ENCODE results near the gene KRT34. TPM values are rescaled to one million over a fixed set of nuclear protein-coding genes. Genes with fewer than 3 reads are reported as not detected.

KRT34 gene
- polyA plus RNA-seq, 1 donor from 2014 or later, result not detected

DNA sequence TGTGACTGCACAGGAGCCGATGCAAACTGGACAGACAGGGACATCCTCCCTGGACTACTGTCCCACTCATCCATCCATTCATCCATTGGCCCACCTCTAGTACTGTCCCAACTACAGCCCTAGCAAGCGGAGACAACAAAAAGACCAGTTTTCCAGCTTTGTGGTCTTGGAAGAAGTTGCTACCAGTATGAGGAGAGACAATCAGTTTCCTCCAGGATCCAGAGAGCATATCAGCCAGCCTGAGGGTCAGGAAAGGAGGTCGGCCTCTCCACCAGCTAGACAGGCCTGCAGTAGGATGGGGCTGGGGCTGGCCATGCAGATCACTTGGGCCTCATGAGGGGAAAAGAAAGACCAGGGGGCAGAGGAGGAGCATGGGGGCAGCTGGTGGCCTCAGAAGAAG is 48.3 kb downstream of the KRT34 start:
- no peak overlapping the region for H3K4me2 ChIP-seq (ENCODE audit: low read length)
- no peak overlapping the region for H3K4me3 ChIP-seq (ENCODE audit: low read length)
- no peaks in the 10 kb centered on the region for H3K79me2 ChIP-seq (replicated peaks; ENCODE audit: insufficient read depth, low read length)
- H3K9ac ChIP-seq (ENCODE audit: low read length), result no peak overlapping the region
- H3K36me3 ChIP-seq (ENCODE audit: insufficient read depth, low read length), result no peaks in the 10 kb centered on the region
- no peaks in the 10 kb centered on the region for H3F3A ChIP-seq (ENCODE audit: insufficient read depth, low read length, poor library complexity, severe bottlenecking)
- TF ChIP-seq TAF1 (IDR thresholded peaks at IDR 0.05; ENCODE audit: low read depth), result no peak
- TF ChIP-seq, protein P1, sequence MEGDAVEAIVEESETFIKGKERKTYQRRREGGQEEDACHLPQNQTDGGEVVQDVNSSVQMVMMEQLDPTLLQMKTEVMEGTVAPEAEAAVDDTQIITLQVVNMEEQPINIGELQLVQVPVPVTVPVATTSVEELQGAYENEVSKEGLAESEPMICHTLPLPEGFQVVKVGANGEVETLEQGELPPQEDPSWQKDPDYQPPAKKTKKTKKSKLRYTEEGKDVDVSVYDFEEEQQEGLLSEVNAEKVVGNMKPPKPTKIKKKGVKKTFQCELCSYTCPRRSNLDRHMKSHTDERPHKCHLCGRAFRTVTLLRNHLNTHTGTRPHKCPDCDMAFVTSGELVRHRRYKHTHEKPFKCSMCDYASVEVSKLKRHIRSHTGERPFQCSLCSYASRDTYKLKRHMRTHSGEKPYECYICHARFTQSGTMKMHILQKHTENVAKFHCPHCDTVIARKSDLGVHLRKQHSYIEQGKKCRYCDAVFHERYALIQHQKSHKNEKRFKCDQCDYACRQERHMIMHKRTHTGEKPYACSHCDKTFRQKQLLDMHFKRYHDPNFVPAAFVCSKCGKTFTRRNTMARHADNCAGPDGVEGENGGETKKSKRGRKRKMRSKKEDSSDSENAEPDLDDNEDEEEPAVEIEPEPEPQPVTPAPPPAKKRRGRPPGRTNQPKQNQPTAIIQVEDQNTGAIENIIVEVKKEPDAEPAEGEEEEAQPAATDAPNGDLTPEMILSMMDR (IDR thresholded peaks at IDR 0.05; ENCODE audit: poor library complexity, severe bottlenecking), result no peak
- TF ChIP-seq EP300 (conservative IDR thresholded peaks at IDR 0.05; ENCODE audit: poor library complexity, severe bottlenecking), result no peak
- TF ChIP-seq, protein P2, sequence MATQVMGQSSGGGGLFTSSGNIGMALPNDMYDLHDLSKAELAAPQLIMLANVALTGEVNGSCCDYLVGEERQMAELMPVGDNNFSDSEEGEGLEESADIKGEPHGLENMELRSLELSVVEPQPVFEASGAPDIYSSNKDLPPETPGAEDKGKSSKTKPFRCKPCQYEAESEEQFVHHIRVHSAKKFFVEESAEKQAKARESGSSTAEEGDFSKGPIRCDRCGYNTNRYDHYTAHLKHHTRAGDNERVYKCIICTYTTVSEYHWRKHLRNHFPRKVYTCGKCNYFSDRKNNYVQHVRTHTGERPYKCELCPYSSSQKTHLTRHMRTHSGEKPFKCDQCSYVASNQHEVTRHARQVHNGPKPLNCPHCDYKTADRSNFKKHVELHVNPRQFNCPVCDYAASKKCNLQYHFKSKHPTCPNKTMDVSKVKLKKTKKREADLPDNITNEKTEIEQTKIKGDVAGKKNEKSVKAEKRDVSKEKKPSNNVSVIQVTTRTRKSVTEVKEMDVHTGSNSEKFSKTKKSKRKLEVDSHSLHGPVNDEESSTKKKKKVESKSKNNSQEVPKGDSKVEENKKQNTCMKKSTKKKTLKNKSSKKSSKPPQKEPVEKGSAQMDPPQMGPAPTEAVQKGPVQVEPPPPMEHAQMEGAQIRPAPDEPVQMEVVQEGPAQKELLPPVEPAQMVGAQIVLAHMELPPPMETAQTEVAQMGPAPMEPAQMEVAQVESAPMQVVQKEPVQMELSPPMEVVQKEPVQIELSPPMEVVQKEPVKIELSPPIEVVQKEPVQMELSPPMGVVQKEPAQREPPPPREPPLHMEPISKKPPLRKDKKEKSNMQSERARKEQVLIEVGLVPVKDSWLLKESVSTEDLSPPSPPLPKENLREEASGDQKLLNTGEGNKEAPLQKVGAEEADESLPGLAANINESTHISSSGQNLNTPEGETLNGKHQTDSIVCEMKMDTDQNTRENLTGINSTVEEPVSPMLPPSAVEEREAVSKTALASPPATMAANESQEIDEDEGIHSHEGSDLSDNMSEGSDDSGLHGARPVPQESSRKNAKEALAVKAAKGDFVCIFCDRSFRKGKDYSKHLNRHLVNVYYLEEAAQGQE (IDR thresholded peaks at IDR 0.05; ENCODE audit: borderline replicate concordance), result no peak
- no peak for TF ChIP-seq MXI1 (conservative IDR thresholded peaks at IDR 0.05; ENCODE audit: poor library complexity, severe bottlenecking)
- no peaks in the 10 kb centered on the region for H3K27me3 ChIP-seq (ENCODE audit: insufficient read depth, low read depth, low read length)
- no peak overlapping the region for H2AFZ ChIP-seq (ENCODE audit: low read depth, low read length)
- no peak overlapping the region for H3K27ac ChIP-seq (ENCODE audit: low read length)
- no peaks in the 10 kb centered on the region for H4K20me1 ChIP-seq (ENCODE audit: insufficient read depth)
- H3K9me2 ChIP-seq (ENCODE audit: insufficient read depth, low read length), result no peaks in the 10 kb centered on the region
- no peaks in the 10 kb centered on the region for H3K9me3 ChIP-seq (ENCODE audit: low read length)

DNA sequence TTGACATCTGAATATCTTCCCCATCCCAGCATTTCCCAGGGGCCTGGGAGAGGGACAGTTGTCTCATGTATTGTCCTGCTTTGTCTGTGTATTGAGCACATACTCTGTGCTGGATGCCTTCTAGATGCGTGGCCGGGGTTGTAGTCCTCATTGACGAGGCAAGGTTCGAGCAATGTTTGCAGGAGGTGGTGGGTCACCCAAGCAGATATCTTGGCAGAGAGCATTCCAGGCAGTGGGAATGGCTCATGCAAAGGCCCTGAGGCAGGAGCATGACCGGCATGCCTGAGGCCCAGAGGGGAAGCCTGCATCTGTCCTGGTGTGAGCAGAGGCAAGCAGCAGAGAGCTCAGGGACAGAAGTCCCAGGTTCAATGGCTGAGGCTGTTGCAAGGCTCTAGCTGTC is 49.0 kb downstream of the KRT34 start:
- no peaks in the 10 kb centered on the region for H3K79me2 ChIP-seq (replicated peaks; ENCODE audit: insufficient read depth, low read length)
- H3K9me3 ChIP-seq (ENCODE audit: low read length), result no peaks in the 10 kb centered on the region
- no peak overlapping the region for H3K4me2 ChIP-seq (ENCODE audit: low read length)
- no peaks in the 10 kb centered on the region for H3K9me2 ChIP-seq (ENCODE audit: insufficient read depth, low read length)
- TF ChIP-seq SMC3 (conservative IDR thresholded peaks at IDR 0.05; ENCODE audit: poor library complexity), result no peak
- no peak for TF ChIP-seq RAD21 (conservative IDR thresholded peaks at IDR 0.05)
- TF ChIP-seq, protein P2 (IDR thresholded peaks at IDR 0.05; ENCODE audit: borderline replicate concordance), result no peak
- TF ChIP-seq EP300 (conservative IDR thresholded peaks at IDR 0.05; ENCODE audit: poor library complexity, severe bottlenecking), result no peak
- TF ChIP-seq POLR2AphosphoS5 (IDR thresholded peaks at IDR 0.05), result no peak
- TF ChIP-seq TAF1 (IDR thresholded peaks at IDR 0.05; ENCODE audit: low read depth), result no peak
- TF ChIP-seq, protein P1 (IDR thresholded peaks at IDR 0.05; ENCODE audit: poor library complexity, severe bottlenecking), result no peak
- TF ChIP-seq MXI1 (conservative IDR thresholded peaks at IDR 0.05; ENCODE audit: poor library complexity, severe bottlenecking), result no peak
- no peak for TF ChIP-seq EZH2 (IDR thresholded peaks at IDR 0.05; ENCODE audit: borderline replicate concordance, insufficient read depth, low read length, poor library complexity, severe bottlenecking)
- no peaks in the 10 kb centered on the region for H3F3A ChIP-seq (ENCODE audit: insufficient read depth, low read length, poor library complexity, severe bottlenecking)
- no peaks in the 10 kb centered on the region for H3K36me3 ChIP-seq (ENCODE audit: insufficient read depth, low read length)
- no peak overlapping the region for H3K9ac ChIP-seq (ENCODE audit: low read length)
- H3K27me3 ChIP-seq (ENCODE audit: insufficient read depth, low read depth, low read length), result no peaks in the 10 kb centered on the region
- no peak overlapping the region for H3K27ac ChIP-seq (ENCODE audit: low read length)
- H4K20me1 ChIP-seq (ENCODE audit: insufficient read depth), result no peaks in the 10 kb centered on the region
- H3K4me3 ChIP-seq (ENCODE audit: low read length), result no peak overlapping the region
- H2AFZ ChIP-seq (ENCODE audit: low read depth, low read length), result no peak overlapping the region
